HG03354 (cell line): Measurements from ENCODE around the gene TTC34.
A peak's percentile ranks its signal among the peaks of the same experiment; 100 is the strongest.

Source experiments
- ATAC-seq: cut with Tn5 transposase; IDR thresholded peaks from one replicate; pipeline ENCODE4 v1.9.1; 2021; ENCODE audit warnings: mild to moderate bottlenecking; ENCODE audit not compliant: unreplicated experiment, poor library complexity, severe bottlenecking

The TTC34 gene

DNA sequence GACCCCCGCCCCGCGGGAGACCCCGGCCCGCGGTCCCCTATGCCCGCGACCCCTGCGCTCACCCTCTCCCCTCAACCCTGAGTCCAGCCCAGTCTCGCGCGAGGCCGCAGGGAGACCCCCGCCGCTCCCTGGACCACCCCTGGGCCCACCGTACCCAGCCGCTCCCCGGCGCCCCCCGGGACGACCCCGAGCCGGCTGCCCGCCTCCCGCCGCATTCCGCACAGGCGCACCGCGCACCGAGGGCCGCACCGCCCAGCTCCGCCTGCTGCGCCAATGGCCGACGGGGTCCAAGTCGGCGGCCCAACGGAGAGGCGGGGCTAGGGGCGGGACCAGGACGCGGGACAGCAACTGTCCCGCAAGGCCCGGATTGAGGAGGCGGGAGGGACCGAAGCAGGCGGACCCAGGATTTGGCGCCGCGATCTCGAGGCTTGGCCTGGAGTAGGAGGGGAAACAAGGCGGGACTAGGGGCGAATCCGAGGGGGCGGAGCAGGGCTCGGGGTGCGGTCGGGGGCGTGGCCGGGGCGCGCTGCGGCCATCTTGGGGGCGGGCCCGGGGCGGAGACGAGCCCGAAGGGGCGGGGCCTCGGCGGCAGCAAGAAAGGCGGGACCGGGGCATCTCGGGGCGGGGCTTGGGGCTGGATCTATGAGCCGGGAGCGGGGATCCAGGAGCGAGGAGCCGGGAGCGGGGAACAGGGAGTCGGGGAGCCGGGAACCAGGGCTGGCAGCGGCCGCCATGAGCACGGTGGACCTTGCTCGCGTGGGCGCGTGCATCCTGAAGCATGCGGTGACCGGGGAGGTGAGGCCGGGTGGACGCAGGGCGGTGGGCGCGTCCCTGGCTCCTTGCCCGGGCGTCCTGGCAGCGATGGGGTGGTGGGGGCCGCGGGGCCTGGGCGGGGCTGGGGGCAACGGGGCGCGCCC is 215.1 kb downstream of the TTC34 start, which contains the start of gene PRXL2B:
TSS of gene PRXL2B (plus strand) at position 624 of the 917 bp plus-strand sequence. CDS start at position 733, 109 bp downstream.
- peak; percentile 67 for ATAC-seq
